ENCODE data around the gene PPP2R1B.
"Not testable (repeated sequence)": the region's sequence is repeated elsewhere in the genome, so short reads cannot be mapped to it uniquely, and the experiment has no call there.

Gene PPP2R1B

GRCh38 chr11:111782109-111782741, 16.0 kb upstream of the PPP2R1B start:
- DNase-seq, result no peak

- no peak for DNase-seq
Measured at GRCh38 chr11:111779118-111779517, 12.9 kb upstream of the PPP2R1B start.

- no peak for DNase-seq
Measured at GRCh38 chr11:111778047-111778558, 11.9 kb upstream of the PPP2R1B start.

GRCh38 chr11:111777094-111778046, 11.2 kb upstream of the PPP2R1B start:
- no peak for DNase-seq

- DNase-seq, result no peak
Measured at GRCh38 chr11:111776398-111777093, 10.4 kb upstream of the PPP2R1B start.

GRCh38 chr11:111774955-111775710, 8.9 kb upstream of the PPP2R1B start:
- DNase-seq, result no peak

GRCh38 chr11:111772535-111772934, 6.3 kb upstream of the PPP2R1B start:
- no peak for DNase-seq

GRCh38 chr11:111771205-111771604, 5.0 kb upstream of the PPP2R1B start:
- not testable (repeated sequence) for DNase-seq

GRCh38 chr11:111770581-111771134, 4.5 kb upstream of the PPP2R1B start:
- no peak for DNase-seq

- DNase-seq, result no peak
Measured at GRCh38 chr11:111766834-111767142, 599 bp upstream of the PPP2R1B start.

GRCh38 chr11:111765320-111765983, 737 bp downstream of the PPP2R1B start:
- DNase-seq, result no peak

- no peak for DNase-seq
Measured at GRCh38 chr11:111764621-111765020, 1.6 kb downstream of the PPP2R1B start.

- no peak for DNase-seq
Measured at GRCh38 chr11:111762981-111763643, 3.1 kb downstream of the PPP2R1B start.

- DNase-seq, result no peak
Measured at GRCh38 chr11:111762526-111762925, 3.7 kb downstream of the PPP2R1B start.

- DNase-seq, result no peak
Measured at GRCh38 chr11:111761036-111761435, 5.2 kb downstream of the PPP2R1B start.

- DNase-seq, result no peak
Measured at GRCh38 chr11:111759778-111760407, 6.3 kb downstream of the PPP2R1B start.

GRCh38 chr11:111759376-111759775, 6.8 kb downstream of the PPP2R1B start:
- DNase-seq, result no peak

- DNase-seq, result no peak
Measured at GRCh38 chr11:111756097-111756496, 10.1 kb downstream of the PPP2R1B start.

GRCh38 chr11:111749646-111750045, 16.5 kb downstream of the PPP2R1B start:
- no peak for DNase-seq

- DNase-seq, result no peak
Measured at GRCh38 chr11:111748035-111748804, 18.0 kb downstream of the PPP2R1B start.

All from NCI-H187 (cell line).